Immature natural killer cell (primary cell): Measurements from ENCODE around the gene LRIT2. TPM values are rescaled to one million over a fixed set of nuclear protein-coding genes. Genes with fewer than 3 reads are reported as not detected.

Experiments used
- DNase-seq, 3 donors: peaks; one replicate each; pipeline ENCODE4 v3.0.0; 2022; ENCODE audit warnings: mixed read lengths in 1 of 3
- H3K27ac Mint-ChIP-seq, 6 donors: one replicate each; pipeline ENCODE4 v1.8.0; 2020; ENCODE audit warnings: mixed read lengths in 6 of 6, mild to moderate bottlenecking in 5 of 6, inconsistent platforms in 4 of 6, moderate library complexity in 3 of 6
- H3K27me3 Mint-ChIP-seq, 3 donors: one replicate each; pipeline ENCODE4 v1.8.0; 2020 to 2021; ENCODE audit warnings: low read depth in 3 of 3, mild to moderate bottlenecking in 3 of 3, mixed read lengths in 3 of 3, moderate library complexity in 3 of 3, inconsistent platforms in 1 of 3
- H3K36me3 Mint-ChIP-seq, 3 donors: one replicate each; pipeline ENCODE4 v1.8.0; 2020; ENCODE audit warnings: mixed read lengths in 3 of 3, inconsistent platforms in 2 of 3, mild to moderate bottlenecking in 2 of 3
- H3K4me1 Mint-ChIP-seq, 2 donors: one replicate each; pipeline ENCODE4 v1.8.0; 2020; ENCODE audit warnings: inconsistent platforms in 2 of 2, mild to moderate bottlenecking in 2 of 2, mixed read lengths in 2 of 2, moderate library complexity in 1 of 2
- H3K4me3 Mint-ChIP-seq, 5 donors: one replicate each; pipeline ENCODE4 v1.8.0; 2020; ENCODE audit warnings: mild to moderate bottlenecking in 5 of 5, mixed read lengths in 5 of 5, inconsistent platforms in 3 of 5, moderate library complexity in 3 of 5
- H3K9me3 Mint-ChIP-seq, 6 donors: one replicate each; pipeline ENCODE4 v1.8.0; 2020; ENCODE audit warnings: mild to moderate bottlenecking in 6 of 6, mixed read lengths in 6 of 6, inconsistent platforms in 4 of 6, moderate library complexity in 3 of 6
- polyA plus RNA-seq, 3 donors: library from polyadenylated mRNA; unstranded; fragments of 300-500 nt; fragmentation: Illumina TruSeq; gene quantifications; one replicate each; pipeline ENCODE4 v1.2.3, GENCODE V29; 2021

LRIT2 gene
- polyA plus RNA-seq, 3 donors from 2014 or later: not detected

GRCh38 chr10:84256510-84257342 is 31.4 kb upstream of the LRIT2 start:
- no peaks in the 10 kb centered on the region for H3K36me3 Mint-ChIP-seq
- H3K4me3 Mint-ChIP-seq: peak overlapping the region in 1 of 5 donors; percentile 13
- H3K27me3 Mint-ChIP-seq: peaks cover 2 to 9% (median 6%) of the 10 kb centered on the region in 3 donors
- H3K27ac Mint-ChIP-seq: no peak overlapping the region
- no peaks in the 10 kb centered on the region for H3K9me3 Mint-ChIP-seq
- H3K4me1 Mint-ChIP-seq: peaks cover 2 to 7% of the 10 kb centered on the region in 2 donors
- peak in 2 of 3 donors; percentile 7 to 11 for DNase-seq

GRCh38 chr10:84254552-84255478 is 29.5 kb upstream of the LRIT2 start:
- DNase-seq: no peak
- Mint-ChIP-seq H3K36me3 (no peaks in the 10 kb centered on the region), H3K4me1 (peaks cover 2 to 7% of the 10 kb centered on the region in 2 donors), H3K4me3 (no peak overlapping the region), H3K27ac (no peak overlapping the region), H3K9me3 (peaks cover 0 to 3% (median 0%) of the 10 kb centered on the region in 6 donors), H3K27me3 (peaks cover 0 to 12% (median 8%) of the 10 kb centered on the region in 3 donors)

GRCh38 chr10:84248794-84249193 is 23.4 kb upstream of the LRIT2 start:
- H3K36me3 Mint-ChIP-seq: no peaks in the 10 kb centered on the region
- no peak overlapping the region for H3K27ac Mint-ChIP-seq
- H3K9me3 Mint-ChIP-seq: peaks cover 0 to 3% (median 0%) of the 10 kb centered on the region in 6 donors
- H3K4me3 Mint-ChIP-seq: no peak overlapping the region
- peaks cover 1 to 15% (median 4%) of the 10 kb centered on the region in 3 donors for H3K27me3 Mint-ChIP-seq
- no peaks in the 10 kb centered on the region for H3K4me1 Mint-ChIP-seq
- no peak for DNase-seq

- no peak overlapping the region for H3K4me3 Mint-ChIP-seq
Observed at GRCh38 chr10:84247496-84247895, 22.2 kb upstream of the LRIT2 start.

GRCh38 chr10:84244651-84245270 is 19.4 kb upstream of the LRIT2 start, which contains the start of gene RGR:
Gene RGR, plus strand, starts transcription at chr10:84245053. Its CDS starts 38 bp downstream, at chr10:84245091.
- Mint-ChIP-seq H3K9me3 (no peaks in the 10 kb centered on the region), H3K36me3 (no peaks in the 10 kb centered on the region), H3K27ac (no peak within 1 kb of the TSS), H3K4me3 (no peak within 1 kb of the TSS), H3K4me1 (no peaks in the 10 kb centered on the region), H3K27me3 (peaks cover 2 to 11% (median 3%) of the 10 kb centered on the region in 3 donors)
- no peak for DNase-seq

More at GRCh38 chr10:84247496-84247895, 22.2 kb upstream of the LRIT2 start:
- Mint-ChIP-seq H3K36me3 (no peaks in the 10 kb centered on the region), H3K4me1 (no peaks in the 10 kb centered on the region), H3K27ac (no peak overlapping the region), H3K27me3 (peaks cover 1 to 15% (median 4%) of the 10 kb centered on the region in 3 donors), H3K9me3 (peaks cover 0 to 3% (median 0%) of the 10 kb centered on the region in 6 donors)
- no peak for DNase-seq

- H3K27me3 Mint-ChIP-seq: peaks cover 2 to 6% (median 3%) of the 10 kb centered on the region in 3 donors
- no peaks in the 10 kb centered on the region for H3K4me1 Mint-ChIP-seq
- H3K27ac Mint-ChIP-seq: no peak overlapping the region
- no peak for DNase-seq
- no peaks in the 10 kb centered on the region for H3K36me3 Mint-ChIP-seq
- H3K9me3 Mint-ChIP-seq: no peaks in the 10 kb centered on the region
- H3K4me3 Mint-ChIP-seq: no peak overlapping the region
Observed at GRCh38 chr10:84243759-84244158, 18.4 kb upstream of the LRIT2 start.

GRCh38 chr10:84241185-84241790 is 15.9 kb upstream of the LRIT2 start, which contains the start of gene LRIT1:
Gene LRIT1, minus strand, starts transcription at chr10:84241546. Its CDS starts 107 bp downstream, at chr10:84241439.
- Mint-ChIP-seq H3K4me3 (no peak within 1 kb of the TSS), H3K36me3 (no peaks in the 10 kb centered on the region), H3K27me3 (peaks cover 5 to 9% (median 6%) of the 10 kb centered on the region in 3 donors), H3K4me1 (no peaks in the 10 kb centered on the region), H3K9me3 (no peaks in the 10 kb centered on the region), H3K27ac (no peak within 1 kb of the TSS)
- DNase-seq: no peak

GRCh38 chr10:84238909-84239308 is 13.6 kb upstream of the LRIT2 start:
- Mint-ChIP-seq H3K27me3 (peaks cover 4 to 6% (median 6%) of the 10 kb centered on the region in 3 donors), H3K27ac (no peak overlapping the region), H3K4me1 (no peaks in the 10 kb centered on the region), H3K36me3 (no peaks in the 10 kb centered on the region), H3K4me3 (no peak overlapping the region), H3K9me3 (no peaks in the 10 kb centered on the region)
- DNase-seq: no peak

GRCh38 chr10:84237199-84238051 is 12.1 kb upstream of the LRIT2 start:
- Mint-ChIP-seq H3K4me1 (no peaks in the 10 kb centered on the region), H3K27me3 (peaks cover 4 to 6% (median 6%) of the 10 kb centered on the region in 3 donors), H3K27ac (no peak overlapping the region), H3K9me3 (no peaks in the 10 kb centered on the region), H3K4me3 (no peak overlapping the region), H3K36me3 (no peaks in the 10 kb centered on the region)
- DNase-seq: no peak

- Mint-ChIP-seq H3K9me3 (no peaks in the 10 kb centered on the region), H3K4me1 (no peaks in the 10 kb centered on the region), H3K4me3 (no peak overlapping the region), H3K36me3 (no peaks in the 10 kb centered on the region), H3K27ac (no peak overlapping the region), H3K27me3 (peaks cover 4 to 6% (median 6%) of the 10 kb centered on the region in 3 donors)
- DNase-seq: no peak
Observed at GRCh38 chr10:84236807-84237198, 11.5 kb upstream of the LRIT2 start.

- Mint-ChIP-seq H3K36me3 (no peaks in the 10 kb centered on the region), H3K27ac (no peak overlapping the region), H3K9me3 (no peaks in the 10 kb centered on the region), H3K4me1 (no peaks in the 10 kb centered on the region), H3K4me3 (no peak overlapping the region), H3K27me3 (peaks cover 2 to 10% (median 6%) of the 10 kb centered on the region in 3 donors)
- no peak for DNase-seq
Observed at GRCh38 chr10:84235096-84235495, 9.8 kb upstream of the LRIT2 start.

GRCh38 chr10:84234479-84234878 is 9.1 kb upstream of the LRIT2 start:
- H3K36me3 Mint-ChIP-seq: no peaks in the 10 kb centered on the region
- H3K9me3 Mint-ChIP-seq: no peaks in the 10 kb centered on the region
- DNase-seq: no peak
- H3K4me3 Mint-ChIP-seq: no peak overlapping the region
- no peak overlapping the region for H3K27ac Mint-ChIP-seq
- H3K4me1 Mint-ChIP-seq: no peaks in the 10 kb centered on the region
- peaks cover 2 to 10% (median 6%) of the 10 kb centered on the region in 3 donors for H3K27me3 Mint-ChIP-seq
